OCI-LY1 (cell line): ENCODE data around the gene OR51Q1.

Experiments
- H2AFZ ChIP-seq: fragments of 200-600 bp; sonication (generic), shearing (Covaris generic); 2 replicates; pipeline ENCODE4 v1.6.0; 2014; ENCODE audit warnings: antibody characterized with exemption, mild to moderate bottlenecking, low read length
- H3F3A ChIP-seq: fragments of 200-600 bp; sonication (generic), shearing (Covaris generic); 2 replicates; pipeline ENCODE4 v1.6.0; 2014; ENCODE audit warnings: mild to moderate bottlenecking, antibody characterized with exemption, low read length, moderate library complexity; ENCODE audit not compliant: insufficient read depth
- H3K27ac ChIP-seq: fragments of 200-600 bp; sonication (generic); 2 replicates; pipeline ENCODE4 v1.5.1; 2014; ENCODE audit warnings: low read length, mixed run types, mild to moderate bottlenecking, low read depth; ENCODE audit not compliant: poor library complexity, severe bottlenecking
- H3K27me3 ChIP-seq: fragments of 200-600 bp; sonication (generic); 2 replicates; pipeline ENCODE4 v1.6.0; 2014; ENCODE audit warnings: antibody characterized with exemption, mild to moderate bottlenecking, low read length, moderate library complexity; ENCODE audit not compliant: insufficient read depth
- H3K36me3 ChIP-seq: fragments of 200-600 bp; sonication (generic); 2 replicates; pipeline ENCODE4 v1.6.1; 2014; ENCODE audit warnings: mild to moderate bottlenecking, antibody characterized with exemption, low read length, moderate library complexity, mixed read lengths; ENCODE audit not compliant: insufficient read depth
- H3K4me1 ChIP-seq: fragments of 200-600 bp; sonication (generic); 2 replicates; pipeline ENCODE4 v1.5.1; 2014; ENCODE audit warnings: mild to moderate bottlenecking, low read length, moderate library complexity; ENCODE audit not compliant: insufficient read depth, severe bottlenecking
- H3K4me2 ChIP-seq: fragments of 200-600 bp; sonication (generic), shearing (Covaris generic); 2 replicates; pipeline ENCODE4 v1.6.1; 2014; ENCODE audit warnings: low read length
- H3K4me3 ChIP-seq: fragments of 200-600 bp; sonication (generic); 2 replicates; pipeline ENCODE4 v1.5.1; 2014; ENCODE audit warnings: low read length, low read depth, mild to moderate bottlenecking, mixed read lengths; ENCODE audit not compliant: poor library complexity, severe bottlenecking
- H3K79me2 ChIP-seq: fragments of 200-600 bp; shearing (Covaris generic); 2 replicates; pipeline ENCODE4 v1.6.1; 2016; ENCODE audit warnings: mixed run types, low read length, mixed read lengths; ENCODE audit not compliant: insufficient read depth
- H3K9ac ChIP-seq: fragments of 200-600 bp; sonication (generic), shearing (Covaris generic); 2 replicates; pipeline ENCODE4 v1.6.1; 2014; ENCODE audit warnings: mild to moderate bottlenecking, low read length, mixed read lengths
- H3K9me2 ChIP-seq: fragments of 200-600 bp; sonication (generic), shearing (Covaris generic); 2 replicates; pipeline ENCODE4 v1.6.1; 2014; ENCODE audit warnings: low read depth, mild to moderate bottlenecking, low read length, mixed read lengths
- H3K9me3 ChIP-seq: fragments of 200-600 bp; shearing (Covaris generic); 2 replicates; pipeline ENCODE4 v1.6.1; 2014; ENCODE audit warnings: low read length, mixed read lengths
- H4K20me1 ChIP-seq: fragments of 200-600 bp; sonication (generic), shearing (Covaris generic); 2 replicates; pipeline ENCODE4 v1.6.0; 2016; ENCODE audit warnings: mild to moderate bottlenecking, low read length; ENCODE audit not compliant: insufficient read depth
- EZH2 ChIP-seq: fragments of 200-600 bp; sonication (generic), shearing (Covaris generic); IDR thresholded peaks from 2 replicates; pipeline ENCODE4 v1.8.0; 2017; ENCODE audit warnings: borderline replicate concordance, mixed run types, mild to moderate bottlenecking, antibody characterized with exemption, low read length, moderate library complexity, mixed read lengths
- TF ChIP-seq, protein P1 (sequence below): fragments of 200-600 bp; sonication (generic), shearing (Covaris generic); IDR thresholded peaks from 2 replicates; pipeline ENCODE4 v1.5.1; 2017; ENCODE audit warnings: mild to moderate bottlenecking, antibody characterized with exemption, low read length, moderate library complexity, mixed read lengths

Gene OR51Q1

DNA sequence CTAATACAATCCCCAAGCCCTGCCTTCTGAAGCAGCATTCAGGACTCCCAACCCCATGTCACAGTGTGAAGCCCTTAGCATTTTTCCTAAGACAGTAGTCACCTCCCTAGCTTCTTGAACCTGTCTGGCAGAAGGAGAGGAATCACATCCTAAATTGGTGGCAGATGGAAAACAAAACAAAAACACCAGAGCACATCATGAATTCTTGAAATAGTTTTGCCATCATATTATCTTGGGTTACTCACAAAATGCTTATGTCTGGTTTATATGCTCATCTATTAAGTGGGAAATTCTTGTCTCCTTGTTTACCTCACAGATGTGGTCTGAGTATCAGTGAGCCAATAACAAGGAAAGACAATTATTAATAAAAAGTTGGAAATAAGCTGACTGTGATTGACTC, 23.0 kb upstream of the OR51Q1 start:
- Histone ChIP-seq H3K9me3 (no peaks in the 10 kb centered on the region), H2AFZ (no peak overlapping the region), H3K4me2 (no peak overlapping the region), H3K79me2 (no peaks in the 10 kb centered on the region), H3K9me2 (no peaks in the 10 kb centered on the region), H3K9ac (no peak overlapping the region), H3K36me3 (no peaks in the 10 kb centered on the region), H3K27ac (no peak overlapping the region), H4K20me1 (no peaks in the 10 kb centered on the region), H3F3A (no peaks in the 10 kb centered on the region), H3K4me3 (no peak overlapping the region), H3K4me1 (no peaks in the 10 kb centered on the region), H3K27me3 (no peaks in the 10 kb centered on the region)
- TF ChIP-seq EZH2: no peak
- TF ChIP-seq, protein P1, sequence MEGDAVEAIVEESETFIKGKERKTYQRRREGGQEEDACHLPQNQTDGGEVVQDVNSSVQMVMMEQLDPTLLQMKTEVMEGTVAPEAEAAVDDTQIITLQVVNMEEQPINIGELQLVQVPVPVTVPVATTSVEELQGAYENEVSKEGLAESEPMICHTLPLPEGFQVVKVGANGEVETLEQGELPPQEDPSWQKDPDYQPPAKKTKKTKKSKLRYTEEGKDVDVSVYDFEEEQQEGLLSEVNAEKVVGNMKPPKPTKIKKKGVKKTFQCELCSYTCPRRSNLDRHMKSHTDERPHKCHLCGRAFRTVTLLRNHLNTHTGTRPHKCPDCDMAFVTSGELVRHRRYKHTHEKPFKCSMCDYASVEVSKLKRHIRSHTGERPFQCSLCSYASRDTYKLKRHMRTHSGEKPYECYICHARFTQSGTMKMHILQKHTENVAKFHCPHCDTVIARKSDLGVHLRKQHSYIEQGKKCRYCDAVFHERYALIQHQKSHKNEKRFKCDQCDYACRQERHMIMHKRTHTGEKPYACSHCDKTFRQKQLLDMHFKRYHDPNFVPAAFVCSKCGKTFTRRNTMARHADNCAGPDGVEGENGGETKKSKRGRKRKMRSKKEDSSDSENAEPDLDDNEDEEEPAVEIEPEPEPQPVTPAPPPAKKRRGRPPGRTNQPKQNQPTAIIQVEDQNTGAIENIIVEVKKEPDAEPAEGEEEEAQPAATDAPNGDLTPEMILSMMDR: no peak

GRCh38 chr11:5405173-5405572, 16.7 kb upstream of the OR51Q1 start:
- no peak overlapping the region for H3K4me3 ChIP-seq
- H3K27me3 ChIP-seq: no peaks in the 10 kb centered on the region
- H3K9me3 ChIP-seq: no peaks in the 10 kb centered on the region
- H3K36me3 ChIP-seq: no peaks in the 10 kb centered on the region
- no peaks in the 10 kb centered on the region for H3F3A ChIP-seq
- H3K4me2 ChIP-seq: no peak overlapping the region
- H3K9me2 ChIP-seq: no peaks in the 10 kb centered on the region
- H3K79me2 ChIP-seq: no peaks in the 10 kb centered on the region
- no peak for TF ChIP-seq EZH2
- TF ChIP-seq, protein P1: no peak
- no peak overlapping the region for H3K27ac ChIP-seq
- H2AFZ ChIP-seq: no peak overlapping the region
- H4K20me1 ChIP-seq: no peaks in the 10 kb centered on the region
- no peaks in the 10 kb centered on the region for H3K4me1 ChIP-seq
- H3K9ac ChIP-seq: no peak overlapping the region

DNA sequence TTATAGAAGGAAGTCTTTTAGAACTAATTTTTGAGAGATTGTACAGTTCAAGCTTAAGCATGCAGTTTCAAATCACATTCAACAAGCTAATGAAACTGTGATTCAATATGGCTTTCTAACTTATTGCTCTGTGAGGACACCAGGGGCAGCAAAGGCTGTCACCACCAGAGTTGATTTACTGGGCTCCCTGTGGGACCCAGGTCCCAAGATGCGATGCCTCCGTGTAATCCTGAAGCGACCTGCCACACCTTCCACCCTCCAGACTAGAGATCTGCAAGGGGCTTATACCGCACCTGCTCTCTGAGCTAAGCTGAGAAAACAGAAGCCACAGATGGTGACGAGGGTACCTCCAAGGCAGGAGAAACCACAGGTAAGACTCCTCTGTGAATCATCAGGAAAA, 918 bp upstream of the OR51Q1 start:
- no peaks in the 10 kb centered on the region for H3K27me3 ChIP-seq
- H3K4me3 ChIP-seq: no peak overlapping the region
- no peaks in the 10 kb centered on the region for H4K20me1 ChIP-seq
- no peak overlapping the region for H2AFZ ChIP-seq
- H3K79me2 ChIP-seq: no peaks in the 10 kb centered on the region
- no peaks in the 10 kb centered on the region for H3K36me3 ChIP-seq
- no peaks in the 10 kb centered on the region for H3K4me1 ChIP-seq
- H3K4me2 ChIP-seq: no peak overlapping the region
- no peak overlapping the region for H3K9ac ChIP-seq
- TF ChIP-seq, protein P1: no peak
- no peak for TF ChIP-seq EZH2
- H3K9me3 ChIP-seq: no peaks in the 10 kb centered on the region
- no peaks in the 10 kb centered on the region for H3F3A ChIP-seq
- no peak overlapping the region for H3K27ac ChIP-seq
- H3K9me2 ChIP-seq: no peaks in the 10 kb centered on the region
